GM12801 (cell line): ENCODE results near the gene NRDC.

Source experiments
- CTCF ChIP-seq: IDR thresholded peaks from one replicate; pipeline ENCODE4 v1.5.1; 2011; ENCODE audit warnings: control low read depth; ENCODE audit not compliant: insufficient read length; ENCODE audit errors: extremely low read depth

Gene NRDC, protein sequence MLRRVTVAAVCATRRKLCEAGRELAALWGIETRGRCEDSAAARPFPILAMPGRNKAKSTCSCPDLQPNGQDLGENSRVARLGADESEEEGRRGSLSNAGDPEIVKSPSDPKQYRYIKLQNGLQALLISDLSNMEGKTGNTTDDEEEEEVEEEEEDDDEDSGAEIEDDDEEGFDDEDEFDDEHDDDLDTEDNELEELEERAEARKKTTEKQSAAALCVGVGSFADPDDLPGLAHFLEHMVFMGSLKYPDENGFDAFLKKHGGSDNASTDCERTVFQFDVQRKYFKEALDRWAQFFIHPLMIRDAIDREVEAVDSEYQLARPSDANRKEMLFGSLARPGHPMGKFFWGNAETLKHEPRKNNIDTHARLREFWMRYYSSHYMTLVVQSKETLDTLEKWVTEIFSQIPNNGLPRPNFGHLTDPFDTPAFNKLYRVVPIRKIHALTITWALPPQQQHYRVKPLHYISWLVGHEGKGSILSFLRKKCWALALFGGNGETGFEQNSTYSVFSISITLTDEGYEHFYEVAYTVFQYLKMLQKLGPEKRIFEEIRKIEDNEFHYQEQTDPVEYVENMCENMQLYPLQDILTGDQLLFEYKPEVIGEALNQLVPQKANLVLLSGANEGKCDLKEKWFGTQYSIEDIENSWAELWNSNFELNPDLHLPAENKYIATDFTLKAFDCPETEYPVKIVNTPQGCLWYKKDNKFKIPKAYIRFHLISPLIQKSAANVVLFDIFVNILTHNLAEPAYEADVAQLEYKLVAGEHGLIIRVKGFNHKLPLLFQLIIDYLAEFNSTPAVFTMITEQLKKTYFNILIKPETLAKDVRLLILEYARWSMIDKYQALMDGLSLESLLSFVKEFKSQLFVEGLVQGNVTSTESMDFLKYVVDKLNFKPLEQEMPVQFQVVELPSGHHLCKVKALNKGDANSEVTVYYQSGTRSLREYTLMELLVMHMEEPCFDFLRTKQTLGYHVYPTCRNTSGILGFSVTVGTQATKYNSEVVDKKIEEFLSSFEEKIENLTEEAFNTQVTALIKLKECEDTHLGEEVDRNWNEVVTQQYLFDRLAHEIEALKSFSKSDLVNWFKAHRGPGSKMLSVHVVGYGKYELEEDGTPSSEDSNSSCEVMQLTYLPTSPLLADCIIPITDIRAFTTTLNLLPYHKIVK

GRCh38 chr1:51878616-51879336 lies at the start of gene NRDC:
NRDC (minus strand) TSS chr1:51878727; CDS start chr1:51878615, 112 bp downstream.
- no peak for TF ChIP-seq CTCF

DNA sequence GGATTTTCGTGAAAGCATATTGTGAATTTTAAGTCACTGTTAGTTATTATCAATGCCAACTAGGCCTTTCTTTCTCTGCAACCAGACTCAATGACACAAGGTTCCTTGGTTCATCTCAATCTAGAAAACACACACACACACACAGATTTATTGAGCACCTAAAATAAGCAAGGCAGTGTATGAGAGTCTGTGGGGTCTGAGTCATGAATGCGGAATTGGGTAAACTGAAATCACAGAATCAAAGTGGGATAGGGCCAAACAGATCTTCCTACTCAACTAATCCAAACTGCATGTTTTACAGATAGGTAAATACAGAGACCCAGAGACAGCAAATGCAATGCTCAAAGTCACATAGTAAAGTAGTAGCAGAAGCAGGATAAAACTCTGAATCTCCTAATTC lies 48.5 kb upstream of the NRDC start:
- TF ChIP-seq CTCF = no peak

DNA sequence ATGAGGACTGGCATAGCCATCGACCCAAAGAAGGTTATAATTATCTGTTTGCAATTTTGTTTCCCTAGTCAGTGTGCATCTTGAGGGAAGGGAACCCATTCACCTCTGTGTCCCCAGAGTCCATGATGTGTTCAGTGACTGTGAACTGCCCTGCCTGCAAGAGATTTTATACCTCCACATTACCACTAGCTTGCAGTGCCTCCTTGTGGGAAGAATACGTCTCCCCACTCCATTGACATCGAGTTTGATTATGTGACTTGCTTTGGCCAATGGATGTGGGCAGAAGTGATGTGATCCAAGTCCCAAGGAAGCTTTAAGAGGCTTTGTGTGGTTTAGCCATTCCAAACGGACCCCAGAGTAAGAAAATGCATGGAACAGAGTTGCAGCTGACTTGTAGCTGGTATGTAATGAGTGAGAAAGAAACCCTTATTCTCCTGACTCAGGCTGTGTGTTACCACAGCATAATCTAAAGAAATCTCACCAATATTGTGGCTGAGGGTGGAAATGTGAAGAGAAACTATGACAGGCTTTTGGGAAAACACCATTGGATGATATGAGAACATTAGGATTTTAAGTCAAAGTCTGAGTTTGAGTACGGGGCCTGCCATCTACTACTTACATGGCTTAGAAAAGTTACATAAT lies 47.8 kb upstream of the NRDC start:
- no peak for TF ChIP-seq CTCF

DNA sequence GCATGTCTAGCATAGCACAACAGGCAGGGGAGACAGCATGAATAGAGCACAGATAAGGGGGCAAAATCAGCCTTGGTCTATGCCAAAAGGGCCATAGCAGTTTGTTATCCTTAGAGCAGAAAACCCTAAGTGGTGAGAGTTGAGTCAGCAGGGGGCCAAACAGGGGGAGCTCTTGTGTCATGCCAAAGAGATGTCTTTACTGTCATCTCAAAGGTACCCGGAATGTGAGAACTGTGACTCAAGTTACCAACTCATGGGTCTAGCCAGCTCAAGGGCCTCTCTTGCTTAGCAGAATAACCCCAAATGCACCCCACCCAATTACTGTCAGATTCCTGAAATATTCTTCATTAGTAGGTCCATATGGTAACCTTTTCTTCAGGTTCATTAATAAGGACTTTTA lies 45.9 kb upstream of the NRDC start:
- TF ChIP-seq CTCF = no peak

DNA sequence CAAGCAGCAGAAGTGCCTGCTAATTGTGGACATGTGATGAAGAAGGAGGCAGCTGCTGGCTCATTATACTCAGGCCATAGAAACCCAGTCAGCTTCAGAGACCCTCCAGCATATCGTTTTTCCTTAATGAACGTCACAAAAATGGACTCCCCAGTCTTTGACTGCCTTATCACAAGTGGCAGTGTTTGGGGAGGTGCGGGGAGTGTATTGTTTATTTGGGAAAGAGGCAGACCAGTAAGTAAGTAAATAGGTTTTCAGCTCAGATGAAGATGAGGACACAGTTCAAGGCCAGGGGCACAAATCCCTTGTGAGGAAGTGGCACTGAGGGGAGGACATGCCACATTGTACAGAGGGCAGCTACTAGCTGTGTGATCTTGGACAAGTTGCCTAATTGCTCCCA lies 43.5 kb upstream of the NRDC start:
- no peak for TF ChIP-seq CTCF

DNA sequence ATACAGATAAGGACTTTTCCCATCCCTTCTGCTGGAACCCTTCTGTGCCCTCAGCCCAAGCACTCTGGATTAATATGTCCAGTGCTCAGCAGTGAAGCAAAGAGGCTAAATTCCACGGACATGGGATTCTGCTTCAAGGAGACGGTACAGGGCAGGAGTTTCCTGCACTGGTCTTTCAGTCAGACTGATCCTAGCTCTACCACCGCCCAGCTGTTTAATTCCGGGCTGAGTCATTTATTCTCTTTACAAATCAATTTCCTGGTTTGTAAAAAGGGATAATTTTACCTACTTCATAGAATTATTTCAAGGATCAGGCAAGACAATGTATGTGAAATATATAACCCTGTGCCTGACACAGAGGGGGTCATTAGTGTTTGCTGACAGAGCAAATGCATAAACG lies 41.6 kb upstream of the NRDC start:
- TF ChIP-seq CTCF = no peak
